Hepatocyte (in vitro differentiated cells): ENCODE measurements around the gene ITPRID1.

ENCODE experiments used
- EZH2 ChIP-seq: fragments of 200-600 bp; sonication (generic); IDR thresholded peaks from 2 replicates; pipeline ENCODE4 v1.6.1; 2016; ENCODE audit warnings: antibody characterized with exemption, mild to moderate bottlenecking, borderline replicate concordance
- EZH2phosphoT487 ChIP-seq: fragments of 200-600 bp; sonication (generic); IDR thresholded peaks from one replicate; pipeline ENCODE4 v1.6.1; 2018; ENCODE audit warnings: antibody characterized with exemption, mild to moderate bottlenecking, low read depth, moderate library complexity; ENCODE audit not compliant: unreplicated experiment, severe bottlenecking
- TF ChIP-seq, protein P1 (sequence below): fragments of 200-600 bp; sonication (generic); IDR thresholded peaks from 2 replicates; pipeline ENCODE4 v1.5.1; 2016; ENCODE audit warnings: antibody characterized with exemption, mild to moderate bottlenecking; ENCODE audit not compliant: poor library complexity

DNA sequence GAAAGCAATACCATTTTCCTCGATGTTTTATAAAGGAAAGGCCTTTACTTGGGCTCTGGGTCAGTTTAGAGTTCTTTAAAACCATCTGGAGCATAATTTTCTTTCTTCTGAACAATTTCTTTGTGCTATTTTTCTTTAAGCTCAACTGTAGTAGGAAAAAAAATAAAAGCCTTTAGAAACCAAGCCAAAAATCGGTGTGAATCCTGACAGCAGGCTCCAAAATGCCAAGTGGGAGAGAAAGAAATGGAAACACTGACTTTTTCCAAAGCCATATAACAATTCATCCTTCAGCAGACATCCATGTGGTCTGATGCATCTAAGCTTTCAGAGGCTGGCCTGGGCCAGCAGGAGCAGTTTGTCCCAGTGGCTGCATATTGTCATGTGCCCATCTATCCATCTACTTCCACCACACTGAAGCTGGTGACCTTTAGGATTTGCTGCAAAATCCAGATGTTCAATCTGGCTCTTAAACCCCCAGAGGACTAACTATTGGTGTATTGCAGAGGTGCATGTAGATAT is 23.0 kb upstream of the ITPRID1 start:
- TF ChIP-seq, protein P1, sequence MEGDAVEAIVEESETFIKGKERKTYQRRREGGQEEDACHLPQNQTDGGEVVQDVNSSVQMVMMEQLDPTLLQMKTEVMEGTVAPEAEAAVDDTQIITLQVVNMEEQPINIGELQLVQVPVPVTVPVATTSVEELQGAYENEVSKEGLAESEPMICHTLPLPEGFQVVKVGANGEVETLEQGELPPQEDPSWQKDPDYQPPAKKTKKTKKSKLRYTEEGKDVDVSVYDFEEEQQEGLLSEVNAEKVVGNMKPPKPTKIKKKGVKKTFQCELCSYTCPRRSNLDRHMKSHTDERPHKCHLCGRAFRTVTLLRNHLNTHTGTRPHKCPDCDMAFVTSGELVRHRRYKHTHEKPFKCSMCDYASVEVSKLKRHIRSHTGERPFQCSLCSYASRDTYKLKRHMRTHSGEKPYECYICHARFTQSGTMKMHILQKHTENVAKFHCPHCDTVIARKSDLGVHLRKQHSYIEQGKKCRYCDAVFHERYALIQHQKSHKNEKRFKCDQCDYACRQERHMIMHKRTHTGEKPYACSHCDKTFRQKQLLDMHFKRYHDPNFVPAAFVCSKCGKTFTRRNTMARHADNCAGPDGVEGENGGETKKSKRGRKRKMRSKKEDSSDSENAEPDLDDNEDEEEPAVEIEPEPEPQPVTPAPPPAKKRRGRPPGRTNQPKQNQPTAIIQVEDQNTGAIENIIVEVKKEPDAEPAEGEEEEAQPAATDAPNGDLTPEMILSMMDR = no peak
- TF ChIP-seq EZH2phosphoT487 (no peak), EZH2 (no peak)
